Cardiac septum (tissue), 1 donor: ENCODE data around the gene AP2A2. TPM values are rescaled to one million over a fixed set of nuclear protein-coding genes. Genes with fewer than 3 reads are reported as not detected.
A peak's percentile ranks its signal among the peaks of the same experiment; 100 is the strongest.

ENCODE experiments used
- DNase-seq: peaks from one replicate; pipeline ENCODE4 v3.0.0-alpha.2; 2020; ENCODE audit warnings: low spot score
- intact Hi-C: fragments of 100-400 bp; cut with DNase I; formaldehyde crosslinking; loops from one replicate; pipeline ENCODE4 v1.14.0; 2022
- long read RNA-seq: library from polyadenylated mRNA; unstranded; transcript quantifications from one replicate; pipeline ENCODE4 v2.0.0, GENCODE V29; 2021
- total RNA-seq: library from RNA; stranded (reverse); fragmentation: NEBNext Ultra II Directional; extraction: Animal tissue kit (Norgen Biotek cat#: 25700); gene quantifications from one replicate; pipeline ENCODE4 v1.2.1, GENCODE V29; 2021
- donor health status: DM: no; HTN: no; CAD: no.

AP2A2 gene
- 40.3 TPM for total RNA-seq
- long read RNA-seq, full-length matches to known transcripts = 18 of 32 reads
- long read RNA-seq, partial matches to known transcripts = 6 of 32 reads
- long read RNA-seq, other reads (novel, unspliced or antisense) = 8 of 32 reads

DNA sequence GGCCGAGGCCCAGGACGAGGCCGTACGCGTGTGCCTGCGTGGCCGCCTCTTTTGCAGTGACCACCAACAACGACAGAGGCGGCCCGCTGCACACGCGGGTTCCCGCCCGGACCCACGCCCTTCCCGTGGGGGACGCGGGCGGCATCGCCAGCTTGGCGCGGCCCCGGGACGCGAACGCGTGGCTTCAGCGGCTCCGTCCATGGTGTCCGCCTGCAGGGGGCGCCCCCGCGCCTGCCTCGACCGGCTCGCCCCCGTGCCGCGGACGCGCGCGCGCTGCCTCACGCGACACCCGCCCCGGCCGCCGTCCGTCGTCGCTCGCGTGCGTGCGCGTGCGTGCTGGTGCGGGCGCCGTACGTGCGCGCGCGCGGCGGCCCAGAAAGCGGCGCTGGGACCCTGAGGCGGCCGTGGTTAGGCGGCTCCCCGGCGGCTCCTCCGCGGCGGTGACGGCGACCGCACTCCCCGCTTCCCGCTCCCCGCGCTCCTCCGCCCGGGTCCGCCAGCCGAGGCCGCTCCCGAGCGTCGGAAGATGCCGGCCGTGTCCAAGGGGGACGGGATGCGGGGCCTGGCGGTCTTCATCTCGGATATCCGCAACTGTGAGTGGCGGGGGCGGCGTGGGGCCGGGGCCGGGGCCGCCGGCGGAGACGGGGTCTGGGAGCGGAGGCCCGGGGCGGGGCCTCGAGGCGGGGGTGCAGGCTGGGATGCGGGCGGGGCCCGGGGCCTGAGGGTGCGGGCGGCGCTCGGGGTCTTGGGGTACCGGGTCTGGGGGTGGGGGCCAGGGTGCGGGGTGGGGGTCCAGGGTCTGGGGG, at the start of gene AP2A2:
TSS of gene AP2A2 (plus strand) at position 375 of the 806 bp plus-strand sequence. CDS start at position 527, 152 bp downstream.
- intact Hi-C loops = loop anchor here (1.0 to 2.0 kb wide), 2 partner anchors 14 to 81 kb away; no protein-coding TSS in a partner anchor

DNA sequence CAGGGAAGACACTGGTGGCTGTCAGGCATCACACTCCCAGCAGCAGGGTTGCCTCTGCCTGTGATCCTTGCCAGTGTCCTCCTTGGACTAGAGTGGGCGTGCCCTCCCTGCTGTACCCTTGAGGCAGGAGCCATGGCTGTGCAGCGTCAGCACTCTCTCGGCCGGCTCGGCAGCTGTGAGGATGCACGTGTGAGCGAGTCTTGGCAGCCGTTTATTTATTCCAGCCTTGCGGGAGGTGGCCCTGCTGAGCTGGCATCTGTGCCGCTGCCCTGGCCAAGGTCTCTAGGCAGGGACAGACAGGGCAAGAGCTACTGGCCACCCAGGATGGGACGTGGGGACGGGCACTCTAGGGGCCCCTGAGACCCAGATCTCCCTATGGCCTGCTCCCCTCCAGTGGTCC, 49.1 kb upstream of the AP2A2 start:
- intact Hi-C loops = no loop called here
- peak; percentile 83 for DNase-seq

More for the DNA sequence above, at the start of gene AP2A2:
- DNase-seq = peak; percentile 94

DNA sequence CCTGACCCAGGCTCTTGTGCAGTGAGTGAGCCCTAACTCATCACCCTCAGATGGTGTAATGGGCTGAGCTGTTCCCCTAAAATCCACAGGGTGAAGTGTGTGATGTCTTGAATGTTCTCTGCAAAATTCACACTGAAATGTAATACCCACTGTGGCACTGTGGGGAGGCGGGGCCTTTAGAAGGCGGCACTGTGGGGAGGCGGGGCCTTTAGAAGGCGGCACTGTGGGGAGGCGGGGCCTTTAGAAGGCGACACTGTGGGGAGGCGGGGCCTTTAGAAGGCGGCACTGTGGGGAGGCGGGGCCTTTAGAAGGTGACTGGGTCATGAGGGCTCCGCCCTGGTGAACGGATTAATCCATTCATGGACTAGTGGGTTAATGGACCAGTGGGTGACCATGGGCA, 48.1 kb upstream of the AP2A2 start:
- DNase-seq = no peak
- intact Hi-C loops = no loop called here

DNA sequence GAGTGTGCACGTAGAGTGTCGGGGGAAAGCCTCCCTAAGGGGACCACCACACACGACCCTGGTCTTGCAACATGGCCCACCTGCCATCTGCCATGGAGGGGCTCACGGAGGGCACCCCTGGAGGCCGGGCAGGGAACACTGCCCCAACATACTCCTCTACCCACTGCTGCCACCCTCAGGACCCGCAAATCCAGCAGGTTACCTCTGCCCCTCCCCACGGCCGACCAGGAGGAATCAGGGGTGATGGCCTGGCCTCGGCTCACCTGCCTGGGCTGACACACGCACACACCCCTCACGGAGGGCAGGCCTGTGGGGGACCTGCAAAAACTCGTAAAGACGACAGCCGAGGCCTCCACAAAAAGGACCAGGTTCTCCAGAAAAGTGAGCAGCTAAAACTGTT, 45.2 kb upstream of the AP2A2 start:
- DNase-seq = no peak
- intact Hi-C loops = no loop called here

DNA sequence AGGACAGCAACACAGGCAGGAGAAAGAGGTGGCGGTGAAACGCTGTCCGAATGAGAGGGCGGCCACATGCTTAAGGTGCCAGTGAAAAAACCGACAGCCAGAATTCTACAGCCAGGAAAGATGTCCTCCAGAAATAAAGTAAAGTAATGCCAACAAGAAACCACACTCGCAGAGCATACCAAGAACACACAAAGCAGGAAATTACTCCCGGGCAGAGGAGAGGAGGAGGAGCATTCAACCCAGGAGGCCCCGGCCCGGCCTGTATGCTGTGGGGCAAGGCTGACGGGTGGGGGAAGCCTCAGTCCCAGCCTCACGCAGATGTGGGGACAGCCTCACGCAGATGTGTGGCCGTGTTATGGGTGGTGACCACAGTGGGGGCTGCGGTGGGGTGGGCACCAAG, 43.1 kb upstream of the AP2A2 start:
- DNase-seq = no peak
- intact Hi-C loops = no loop called here

DNA sequence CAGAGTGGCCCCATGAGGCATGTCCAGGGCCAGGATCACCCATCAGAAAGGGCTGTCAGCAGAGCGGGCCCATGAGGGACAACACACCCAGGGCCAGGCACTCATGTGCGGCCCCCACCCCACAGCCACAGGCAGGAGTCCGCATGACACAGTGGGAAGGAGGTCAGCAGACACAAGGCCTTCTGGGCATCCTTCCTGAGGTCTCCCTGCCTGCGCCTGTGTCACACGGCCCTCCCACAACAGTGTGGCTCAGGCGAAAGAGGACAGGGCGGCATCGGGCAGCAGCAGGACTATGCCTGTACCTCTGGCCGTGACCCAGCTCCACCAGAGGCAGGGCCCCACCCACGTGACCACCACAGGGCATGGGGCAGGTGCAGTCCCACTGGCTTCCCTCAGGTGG, 42.1 kb upstream of the AP2A2 start:
- intact Hi-C loops = no loop called here
- no peak for DNase-seq

DNA sequence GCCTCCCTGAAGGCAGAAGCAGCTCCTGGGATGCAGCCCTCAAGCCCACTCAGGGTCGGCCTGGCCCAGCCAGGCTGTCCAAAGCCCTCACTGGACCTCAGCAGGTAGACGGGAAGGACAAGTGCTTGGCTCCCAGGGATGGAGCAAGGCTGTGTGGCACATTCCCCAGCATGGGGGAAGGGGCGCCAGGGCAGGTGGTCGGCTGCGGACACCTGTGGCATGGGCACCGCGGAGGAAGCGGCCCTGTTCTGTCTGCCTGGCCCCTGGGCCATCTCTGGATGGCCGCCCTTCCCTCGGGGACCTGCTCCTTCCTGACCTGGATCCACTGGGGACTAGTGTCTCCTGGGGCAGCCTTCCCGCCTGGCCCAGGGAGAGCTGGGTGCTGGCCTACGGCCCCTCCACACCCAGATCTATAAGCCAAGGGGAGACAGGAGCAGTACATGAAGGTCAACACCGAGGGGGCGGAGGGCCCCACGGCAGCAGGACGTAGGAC, 41.0 kb upstream of the AP2A2 start:
- intact Hi-C loops = no loop called here
- no peak for DNase-seq

DNA sequence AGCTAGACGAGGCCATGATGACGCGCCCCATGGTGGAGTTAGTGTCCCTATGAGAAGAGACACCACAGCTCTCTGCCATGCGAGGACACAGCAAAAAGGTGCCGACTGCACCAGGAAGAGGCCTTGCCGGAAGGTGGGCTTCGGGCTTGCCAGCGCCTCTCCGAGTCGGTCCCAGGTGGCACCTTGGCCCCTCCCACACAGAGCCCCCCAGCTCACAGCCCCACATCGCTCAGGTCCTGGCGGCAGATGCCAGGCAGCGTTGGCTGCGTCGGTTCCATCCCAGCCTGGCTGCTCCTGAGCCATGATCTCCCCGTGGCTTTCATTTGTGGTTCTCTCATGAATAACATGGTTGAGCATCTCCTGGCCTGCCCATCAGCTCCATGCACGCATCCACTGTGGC, 39.1 kb upstream of the AP2A2 start:
- DNase-seq = no peak
- intact Hi-C loops = no loop called here

DNA sequence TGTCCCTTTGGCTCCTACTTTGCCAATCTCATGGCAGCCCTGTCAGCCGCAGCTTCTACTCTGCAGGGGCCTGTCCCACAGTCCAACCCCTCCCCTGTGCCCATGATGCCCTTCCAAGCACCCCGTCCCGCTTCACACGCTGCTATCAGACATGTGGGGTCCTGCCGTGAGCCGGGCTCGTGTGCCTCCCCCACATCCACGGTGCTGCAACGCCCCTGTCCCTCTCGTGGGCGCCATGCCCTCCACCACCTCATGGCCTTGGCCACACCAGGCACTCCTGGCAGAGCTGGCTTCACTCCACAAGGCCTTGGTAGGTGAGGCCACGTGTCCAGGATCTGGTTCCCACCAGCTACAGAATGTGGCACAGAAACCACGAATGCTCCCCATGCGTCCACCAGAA, 38.1 kb upstream of the AP2A2 start:
- intact Hi-C loops = no loop called here

DNA sequence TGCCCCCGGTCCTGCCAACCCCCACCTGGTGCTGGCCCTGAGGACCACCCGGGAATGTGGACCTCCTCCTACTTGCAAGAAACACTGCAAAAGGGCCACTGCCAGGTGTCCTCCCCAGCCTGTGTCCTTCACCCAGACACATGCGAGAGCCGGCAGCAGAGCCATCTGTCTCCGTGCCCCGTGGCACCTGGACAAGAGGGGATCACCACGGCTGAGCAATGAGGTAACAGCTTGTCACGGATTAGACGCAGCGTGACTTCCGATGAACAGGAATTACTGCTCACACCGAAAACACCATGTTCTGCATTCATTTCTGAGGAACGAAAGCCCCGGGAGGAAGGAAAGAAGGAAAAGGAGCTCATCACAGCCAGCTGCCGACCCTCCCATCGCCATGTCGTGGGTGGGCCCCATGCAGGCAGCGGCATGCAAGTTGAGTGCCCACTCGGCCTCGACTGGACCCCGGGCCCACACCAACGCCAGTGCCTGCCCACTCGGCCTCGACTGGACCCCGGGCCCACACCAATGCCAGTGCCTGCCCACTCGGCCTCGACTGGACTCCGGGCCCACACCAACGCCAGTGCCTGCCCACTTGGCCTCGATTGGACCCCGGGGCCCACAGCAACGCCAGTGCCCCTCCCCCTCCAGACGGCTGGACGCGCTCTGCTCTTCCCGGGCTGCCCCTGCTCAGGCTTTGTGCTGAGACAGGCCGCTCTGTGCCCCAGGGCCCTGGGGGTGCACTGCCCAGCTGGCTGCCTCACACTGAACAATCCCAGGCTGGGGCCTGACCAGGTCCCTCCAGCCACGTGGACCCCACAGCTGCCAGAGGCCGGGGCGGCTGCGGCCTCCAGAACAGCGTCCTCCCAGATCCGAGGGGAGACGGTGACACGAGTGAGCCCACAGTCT, 37.1 kb upstream of the AP2A2 start:
- intact Hi-C loops = no loop called here
- DNase-seq = no peak

More for the DNA sequence above, 38.1 kb upstream of the AP2A2 start:
- no peak for DNase-seq

DNA sequence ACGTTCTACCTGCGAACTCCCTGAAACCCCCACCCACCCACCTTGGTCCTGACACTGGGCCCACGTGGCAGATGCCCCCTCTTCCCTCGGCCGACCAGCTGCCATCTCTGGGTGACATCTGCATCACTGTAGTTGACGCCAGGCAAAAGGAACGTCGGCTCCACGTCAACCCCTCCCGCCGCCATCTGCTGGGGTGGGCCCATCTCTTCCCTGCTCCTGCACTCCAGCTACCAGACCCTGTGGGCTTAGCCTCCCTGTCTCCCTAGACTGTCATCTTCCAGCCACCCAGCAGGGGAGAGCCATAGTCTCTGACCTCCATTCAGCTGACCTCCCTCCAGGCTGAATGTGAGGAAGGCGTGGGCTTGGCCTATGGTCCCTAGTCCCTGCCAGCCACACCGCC, 36.4 kb upstream of the AP2A2 start:
- no peak for DNase-seq
- intact Hi-C loops = no loop called here

DNA sequence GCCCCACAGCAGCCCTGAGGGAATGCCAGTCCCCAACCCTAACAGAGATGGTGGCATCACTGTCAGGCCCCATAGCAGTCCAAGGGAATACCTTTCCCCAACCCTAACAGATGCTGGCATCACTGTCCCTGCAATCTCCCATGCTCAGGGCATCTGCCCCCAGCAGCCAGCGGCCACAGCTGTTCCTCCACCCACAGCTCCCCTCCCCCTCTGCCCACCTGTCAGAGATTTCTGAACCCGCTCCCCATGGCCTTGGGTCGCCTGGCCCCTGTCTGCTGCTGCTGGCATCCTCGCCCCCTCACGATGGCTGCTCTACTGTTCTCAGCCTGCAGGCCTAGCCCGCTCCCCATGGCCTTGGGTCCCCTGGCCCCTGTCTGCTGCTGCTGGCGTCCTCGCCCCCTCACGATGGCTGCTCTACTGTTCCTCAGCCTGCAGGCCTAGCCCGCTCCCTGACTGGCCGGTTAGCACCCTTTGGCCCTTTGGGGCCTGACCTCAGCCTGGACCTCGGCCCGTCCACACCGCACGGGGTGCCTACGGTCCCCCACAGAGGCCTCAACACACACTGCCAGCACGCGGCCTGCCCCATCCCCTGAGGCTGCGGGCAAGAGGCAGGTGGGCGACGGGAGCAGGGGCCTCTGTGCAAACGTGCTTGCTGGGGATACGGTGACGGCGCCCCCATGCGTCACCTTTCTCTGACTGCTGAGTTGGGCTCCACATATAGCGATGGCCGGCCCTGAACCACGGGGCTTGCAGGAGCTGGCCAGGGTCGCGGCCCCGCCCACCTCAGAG, 35.8 kb upstream of the AP2A2 start:
- intact Hi-C loops = no loop called here
- no peak for DNase-seq

DNA sequence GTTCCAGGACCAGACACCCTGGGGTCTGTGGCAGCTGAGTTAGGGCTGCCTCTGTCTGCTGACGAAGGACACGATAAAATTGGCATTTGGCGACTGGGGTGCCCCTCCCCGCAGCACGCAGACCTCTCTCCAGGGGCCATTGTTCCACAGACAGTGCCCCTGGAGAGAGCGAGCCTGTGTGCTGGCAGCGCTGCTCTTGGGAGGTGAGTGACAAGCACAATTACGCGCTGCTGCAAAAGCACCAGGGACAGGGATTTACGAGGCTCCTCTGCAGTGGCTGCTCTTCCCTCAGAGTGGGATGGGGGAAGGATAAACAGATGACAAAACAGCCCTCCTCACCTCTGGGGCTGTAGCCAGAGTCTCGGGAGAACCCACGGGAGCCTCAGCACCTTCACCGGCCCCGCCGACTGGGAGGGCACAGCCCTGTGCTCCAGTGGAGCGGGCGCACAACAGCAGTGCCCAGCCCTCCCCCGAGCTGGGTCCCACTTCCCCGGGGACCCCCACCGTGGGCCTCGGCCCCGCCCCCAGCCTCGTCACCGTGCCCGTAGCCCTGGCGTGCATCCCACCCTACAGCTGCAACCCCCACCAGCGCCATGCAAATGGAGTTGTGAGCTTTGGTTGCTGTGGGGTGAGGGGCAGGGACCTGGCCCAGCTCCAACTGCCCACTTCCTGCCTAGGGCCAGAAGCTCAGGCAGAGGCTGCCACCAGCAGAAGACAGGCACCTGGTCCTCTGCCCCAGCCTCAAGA, 34.7 kb upstream of the AP2A2 start:
- DNase-seq = no peak
- intact Hi-C loops = no loop called here

DNA sequence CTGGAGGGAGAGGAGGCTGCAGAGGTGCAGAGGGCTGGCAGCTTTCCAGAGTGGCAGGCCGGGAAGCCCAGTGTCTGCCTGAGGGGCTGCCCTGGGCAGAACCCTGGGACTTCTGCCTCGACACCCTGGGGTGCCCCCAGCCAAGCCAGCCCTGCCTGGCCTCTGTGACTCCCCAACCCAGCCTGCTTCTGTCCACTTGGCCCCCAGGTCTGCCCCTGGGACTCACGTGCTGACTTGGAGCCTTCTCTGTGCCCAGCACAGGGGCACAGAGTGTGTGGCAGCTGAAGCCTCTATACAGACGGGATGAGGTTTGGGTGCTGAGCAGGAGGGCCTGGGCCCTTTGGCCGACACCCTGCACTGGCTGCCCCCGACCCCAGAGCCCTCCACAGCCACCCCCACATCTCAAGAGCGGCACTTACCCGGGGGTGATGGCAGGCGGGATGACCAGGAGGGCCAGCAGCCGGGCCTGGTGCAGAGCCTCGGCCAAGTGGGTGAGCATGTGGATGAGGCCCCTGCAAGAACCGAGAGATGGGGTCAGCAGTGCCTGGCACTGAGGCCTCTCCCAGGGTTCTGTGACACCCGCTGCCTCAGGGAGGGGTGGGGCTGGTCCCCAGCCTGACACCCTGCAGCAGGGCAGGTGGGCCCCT, 32.5 kb upstream of the AP2A2 start:
- no peak for DNase-seq
- intact Hi-C loops = no loop called here

DNA sequence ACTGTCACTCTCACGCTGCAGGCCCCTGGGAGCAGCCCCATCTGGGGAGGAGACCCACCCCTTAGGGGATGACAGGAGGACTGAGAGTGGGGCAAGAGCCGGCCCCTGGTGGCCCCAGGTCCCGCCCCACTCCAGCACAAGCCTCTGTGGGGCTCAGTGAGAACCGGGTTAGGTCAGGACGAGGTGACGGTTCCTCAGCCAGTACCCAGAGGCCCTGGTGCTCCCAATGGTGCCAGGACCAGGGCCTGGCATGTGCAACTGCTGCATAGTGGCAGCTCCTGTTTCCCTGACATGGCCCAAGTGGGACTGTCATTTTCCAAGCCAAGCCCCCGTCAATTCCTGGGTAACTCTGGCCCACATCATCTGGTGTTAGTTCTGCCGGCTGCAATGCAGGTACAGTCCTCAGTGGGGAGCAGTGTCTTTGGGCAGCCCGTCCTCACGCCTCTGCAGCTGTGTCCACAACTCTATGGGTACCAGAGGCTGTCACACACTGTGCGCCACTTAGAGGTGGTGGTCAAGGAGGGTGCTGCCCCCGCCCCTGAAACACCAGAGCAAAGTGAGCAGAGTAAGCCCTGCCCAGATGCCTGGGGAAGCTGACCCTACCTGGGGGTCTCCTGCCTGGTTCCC, 31.0 kb upstream of the AP2A2 start:
- no peak for DNase-seq
- intact Hi-C loops = no loop called here

DNA sequence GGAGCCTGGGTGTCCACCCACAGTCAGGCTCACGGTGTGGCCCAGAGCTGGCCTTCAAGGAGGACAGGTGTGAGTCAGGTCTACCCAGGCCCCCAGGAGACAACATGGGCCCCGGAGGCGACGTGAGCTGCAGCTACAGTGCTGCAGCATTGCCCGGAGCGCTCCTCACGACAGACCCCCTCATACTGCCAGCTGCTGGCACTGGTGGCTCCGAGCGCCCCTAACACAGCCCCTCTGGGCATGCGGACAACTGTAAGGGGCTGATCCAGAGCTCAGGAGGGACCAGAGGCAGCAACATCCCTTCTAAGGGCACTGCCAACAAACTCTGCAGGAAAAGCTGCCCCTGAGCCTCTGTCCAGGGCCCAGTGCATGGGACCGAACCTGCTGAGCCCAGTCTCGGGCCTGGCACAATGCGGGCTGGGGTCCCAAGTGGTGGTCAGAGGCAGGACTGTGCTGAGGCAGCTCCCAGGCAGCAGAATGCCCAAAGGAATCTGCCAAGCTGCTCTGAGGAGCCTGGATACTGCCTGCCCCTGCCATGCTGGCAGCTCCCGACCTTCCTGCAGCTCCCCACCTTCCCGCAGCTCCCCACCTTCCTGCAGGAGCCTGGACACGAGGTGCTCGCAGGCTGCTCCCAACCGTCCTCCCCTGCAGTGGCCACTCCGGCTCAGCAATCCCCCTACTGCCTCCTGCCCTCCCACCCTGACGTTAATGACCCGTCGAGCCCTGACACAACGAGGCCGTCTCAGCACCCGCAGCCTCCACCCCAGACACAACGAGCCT, 30.1 kb upstream of the AP2A2 start:
- intact Hi-C loops = no loop called here
- no peak for DNase-seq
